Measurements from ENCODE around the gene XYLT1.

XYLT1 gene

DNA sequence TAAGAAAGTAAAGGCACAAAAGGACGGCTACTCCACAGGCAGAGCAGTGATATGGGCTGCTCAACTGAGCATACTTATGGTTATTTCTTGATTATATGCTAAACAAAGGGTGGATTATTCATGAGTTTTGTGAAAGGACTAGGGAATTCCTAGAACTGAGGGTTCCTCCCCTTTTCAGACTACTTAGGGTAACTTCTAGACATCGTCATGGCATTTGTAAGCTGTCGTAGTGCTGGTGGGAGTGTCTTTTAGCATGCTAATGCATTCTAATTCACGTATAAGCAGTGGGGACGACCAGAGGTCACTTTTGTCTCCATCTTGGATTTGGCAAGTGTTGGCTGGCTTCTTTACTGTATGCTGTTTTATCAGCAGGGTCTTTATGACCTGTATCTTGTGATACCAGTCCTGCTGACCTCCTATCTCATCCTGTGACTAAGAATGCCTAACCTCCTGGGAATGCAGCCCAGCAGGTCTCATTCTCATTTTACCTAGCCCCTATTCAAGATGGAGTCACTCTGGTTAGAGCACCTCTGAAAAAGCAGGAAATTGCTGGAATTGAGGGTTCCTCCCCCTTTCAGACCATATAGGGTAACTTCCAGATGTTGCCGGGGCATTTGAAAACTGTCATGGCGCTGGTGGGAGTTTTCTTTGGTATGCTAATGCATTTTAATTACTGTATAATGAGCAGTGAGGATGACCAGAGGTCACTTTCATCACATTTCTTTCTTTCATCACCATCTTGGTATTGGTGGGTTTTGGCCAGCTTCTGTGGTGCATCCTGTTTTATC lies 388.5 kb downstream of the XYLT1 start:
- H3K4me1 Mint-ChIP-seq = peaks cover 9% of the 10 kb centered on the region
- no peak for ATAC-seq
- H3K4me3 Mint-ChIP-seq = no peak overlapping the region
- no peak overlapping the region for H3K27ac Mint-ChIP-seq
- no peaks in the 10 kb centered on the region for H3K27me3 Mint-ChIP-seq
- H3K9me3 Mint-ChIP-seq = peaks cover 5% of the 10 kb centered on the region
- H3K36me3 Mint-ChIP-seq = peaks cover 34% of the 10 kb centered on the region

DNA sequence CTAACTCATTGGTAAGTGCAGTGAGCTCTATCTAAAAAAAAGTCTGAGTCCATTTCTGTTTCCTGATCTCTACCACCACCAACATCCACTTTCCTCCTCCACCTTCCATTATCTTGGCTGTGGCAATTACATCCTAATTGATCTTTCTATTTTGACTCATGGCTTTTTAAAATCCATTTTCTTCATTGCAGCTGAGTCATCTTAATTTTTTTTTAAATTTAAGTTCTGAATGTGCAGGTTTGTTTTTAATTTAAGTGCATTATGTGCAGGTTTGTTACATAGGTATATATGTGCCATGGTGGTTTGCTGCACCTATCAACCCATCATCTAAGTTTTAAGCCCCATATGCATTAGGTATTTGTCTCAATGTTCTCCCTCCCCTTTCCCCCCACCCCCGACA lies 390.7 kb downstream of the XYLT1 start:
- H3K4me3 Mint-ChIP-seq = no peak overlapping the region
- peaks cover 5% of the 10 kb centered on the region for H3K9me3 Mint-ChIP-seq
- no peak for ATAC-seq
- H3K36me3 Mint-ChIP-seq = peaks cover 20% of the 10 kb centered on the region
- H3K4me1 Mint-ChIP-seq = peaks cover 11% of the 10 kb centered on the region
- no peaks in the 10 kb centered on the region for H3K27me3 Mint-ChIP-seq
- no peak overlapping the region for H3K27ac Mint-ChIP-seq

DNA sequence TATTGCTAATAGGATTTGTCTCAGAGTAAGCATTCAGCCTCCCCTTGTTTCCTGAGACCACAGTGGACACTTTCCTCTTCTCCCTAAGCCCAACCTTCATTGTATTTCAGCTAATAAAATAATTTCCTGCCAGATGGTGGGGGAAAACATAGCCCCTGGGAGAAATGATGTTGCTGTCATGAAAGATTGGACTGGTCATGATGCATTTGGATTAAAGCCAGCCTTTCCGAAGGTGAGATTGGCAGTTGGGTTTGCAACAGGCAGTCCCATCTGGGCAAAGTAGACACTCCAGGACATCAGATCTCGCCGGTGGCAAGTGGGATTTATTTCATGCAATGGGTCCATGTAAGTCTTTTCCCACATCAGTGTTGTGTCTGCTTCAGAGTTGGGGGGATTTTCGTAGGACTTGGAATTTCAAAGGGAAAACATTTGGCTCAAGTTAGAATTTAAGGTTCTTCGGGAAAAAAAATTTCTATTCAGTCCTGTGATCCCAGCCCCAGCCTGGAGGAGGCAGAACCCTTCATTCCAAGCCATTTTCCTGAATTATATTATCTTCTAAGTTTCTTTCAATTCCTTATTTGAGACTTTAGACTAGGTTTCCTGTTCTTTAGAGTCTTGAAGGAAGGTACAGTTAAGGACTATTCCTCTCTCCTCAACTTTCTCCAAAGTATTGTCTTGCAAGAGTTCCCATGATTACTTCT lies 391.7 kb downstream of the XYLT1 start:
- Mint-ChIP-seq H3K27ac (no peak overlapping the region), H3K4me3 (no peak overlapping the region), H3K4me1 (peaks cover 11% of the 10 kb centered on the region), H3K9me3 (peaks cover 5% of the 10 kb centered on the region), H3K36me3 (peaks cover 20% of the 10 kb centered on the region), H3K27me3 (no peaks in the 10 kb centered on the region)
- ATAC-seq = no peak

DNA sequence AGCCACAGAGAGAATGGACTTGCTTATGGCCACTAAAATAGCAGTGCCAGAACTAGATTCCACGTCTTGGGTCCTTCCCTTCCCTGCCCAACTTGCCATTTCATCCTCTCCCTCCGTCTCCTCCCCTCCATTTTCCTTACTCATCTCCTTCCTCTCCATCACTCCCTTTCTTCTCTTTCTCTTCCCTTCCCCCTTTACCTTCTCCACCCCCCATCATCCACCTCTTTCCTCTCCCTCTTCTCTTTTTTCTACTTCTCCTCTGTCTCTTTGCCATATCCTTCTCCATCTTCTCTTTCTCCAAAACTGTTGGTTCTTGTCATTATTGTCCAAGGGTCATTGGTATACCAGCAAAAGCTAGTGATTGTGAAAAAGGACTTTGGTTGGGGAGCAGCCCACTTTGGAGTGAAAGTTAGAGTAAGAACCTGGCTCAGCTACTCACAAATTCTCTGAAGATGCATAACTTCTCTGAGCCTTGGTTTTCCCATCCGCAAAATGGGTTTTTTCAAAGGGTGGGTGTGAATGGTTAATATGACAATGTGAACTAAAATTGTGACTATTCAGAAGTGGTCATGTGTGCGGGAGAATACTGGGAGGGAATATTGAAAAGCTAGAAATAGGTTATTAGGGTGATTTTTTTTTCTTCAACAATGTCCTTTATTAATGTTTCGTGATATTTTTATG lies 393.8 kb downstream of the XYLT1 start:
- ATAC-seq = no peak
- Mint-ChIP-seq H3K9me3 (peaks cover 5% of the 10 kb centered on the region), H3K27me3 (no peaks in the 10 kb centered on the region), H3K36me3 (peaks cover 20% of the 10 kb centered on the region), H3K4me3 (no peak overlapping the region), H3K27ac (peak overlapping the region; percentile 12), H3K4me1 (peaks cover 13% of the 10 kb centered on the region)

DNA sequence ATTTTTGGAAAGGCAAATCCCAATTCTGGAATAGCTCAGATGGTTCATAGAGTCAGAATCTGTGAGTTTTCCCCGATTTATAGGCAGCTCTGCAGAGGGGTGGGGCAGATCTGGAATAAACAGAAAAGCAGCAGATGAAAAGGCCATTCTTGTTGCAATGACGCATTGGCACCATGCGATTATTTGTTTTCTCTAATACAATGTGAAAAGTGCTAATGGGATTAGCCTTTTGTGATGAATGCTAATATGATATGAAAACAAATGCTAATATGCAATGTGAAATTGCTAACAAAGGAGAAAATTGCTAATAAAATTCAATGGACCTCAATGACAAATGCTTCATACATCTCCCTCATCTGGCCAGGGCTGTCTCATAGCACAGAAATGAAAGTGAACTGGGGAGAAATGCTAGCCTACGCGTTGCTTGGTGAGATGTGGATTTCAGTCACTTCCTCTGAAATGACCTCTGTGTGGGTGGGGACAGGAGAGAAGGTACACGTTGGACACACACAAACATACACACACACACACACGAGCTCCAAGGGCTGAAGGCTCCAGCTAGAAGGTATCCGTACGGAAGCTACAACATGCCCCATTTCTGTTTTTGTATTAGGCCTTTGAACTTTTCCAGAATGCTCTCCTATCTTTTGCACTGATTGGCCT lies 394.5 kb downstream of the XYLT1 start:
- Mint-ChIP-seq H3K27ac (peak overlapping the region; percentile 12), H3K27me3 (no peaks in the 10 kb centered on the region), H3K36me3 (peaks cover 19% of the 10 kb centered on the region), H3K9me3 (peaks cover 5% of the 10 kb centered on the region), H3K4me3 (no peak overlapping the region), H3K4me1 (peaks cover 15% of the 10 kb centered on the region)
- peak; percentile 29 for ATAC-seq

DNA sequence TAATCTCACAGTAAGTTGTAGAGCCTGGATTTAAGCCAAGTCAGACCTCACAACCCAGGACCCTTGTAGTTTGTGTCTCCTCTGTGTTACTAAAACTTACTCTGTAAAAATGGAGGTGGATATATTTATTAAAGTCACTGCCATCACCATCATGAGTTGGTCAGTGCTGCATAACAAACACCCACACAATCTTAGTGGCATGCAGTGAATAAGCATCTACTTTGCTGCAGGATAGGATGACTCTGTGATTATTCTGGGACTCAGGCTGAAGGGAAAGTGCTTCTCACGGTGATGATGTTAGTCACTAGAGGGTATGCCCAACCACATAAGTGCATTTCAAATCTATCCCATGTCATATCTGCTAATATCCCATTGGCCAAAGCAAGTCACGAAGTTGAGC lies 398.7 kb downstream of the XYLT1 start:
- no peak for ATAC-seq
- H3K27ac Mint-ChIP-seq = peak overlapping the region; percentile 66
- no peaks in the 10 kb centered on the region for H3K36me3 Mint-ChIP-seq
- peaks cover 56% of the 10 kb centered on the region for H3K4me1 Mint-ChIP-seq
- H3K27me3 Mint-ChIP-seq = no peaks in the 10 kb centered on the region
- peak overlapping the region; percentile 32 for H3K4me3 Mint-ChIP-seq
- H3K9me3 Mint-ChIP-seq = no peaks in the 10 kb centered on the region

DNA sequence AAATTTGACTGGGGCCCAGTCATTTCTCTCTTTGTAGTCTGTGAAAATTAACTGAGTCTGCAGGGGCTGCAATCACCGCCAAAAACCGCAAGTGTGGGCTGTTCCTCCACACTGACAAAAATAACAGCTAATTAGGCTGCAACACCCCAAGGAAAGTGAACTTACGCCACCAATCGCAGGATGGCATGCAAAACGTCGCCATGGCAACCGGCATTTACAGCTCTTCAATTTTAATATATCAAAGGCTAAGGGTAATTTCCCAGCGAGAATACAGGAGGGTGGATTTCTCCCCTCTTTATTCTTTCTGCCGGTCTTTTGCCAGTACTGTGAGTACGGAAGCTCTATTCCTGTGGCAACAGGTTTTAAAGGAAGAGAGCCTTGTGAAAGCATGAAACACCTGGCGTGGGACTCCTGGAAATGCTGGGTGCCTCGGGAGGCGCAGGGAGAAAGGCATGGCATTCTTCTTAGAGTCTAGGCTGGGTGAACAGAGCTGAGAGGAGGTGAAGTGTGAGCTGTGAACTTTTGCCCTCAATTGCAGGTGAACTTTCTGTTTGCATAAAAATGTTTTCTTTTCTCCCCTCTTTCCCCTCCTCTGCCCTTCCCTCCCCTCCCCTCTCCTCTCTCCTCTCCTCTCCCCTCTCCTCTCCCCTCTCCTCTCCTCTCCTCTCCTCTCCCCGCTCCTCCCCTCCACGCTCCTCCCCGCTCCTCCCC lies 399.7 kb downstream of the XYLT1 start:
- H3K9me3 Mint-ChIP-seq = no peaks in the 10 kb centered on the region
- ATAC-seq = peak; percentile 88
- H3K4me3 Mint-ChIP-seq = peak overlapping the region; percentile 92
- H3K27me3 Mint-ChIP-seq = no peaks in the 10 kb centered on the region
- H3K27ac Mint-ChIP-seq = peak overlapping the region; percentile 93
- peaks cover 56% of the 10 kb centered on the region for H3K4me1 Mint-ChIP-seq
- no peaks in the 10 kb centered on the region for H3K36me3 Mint-ChIP-seq

DNA sequence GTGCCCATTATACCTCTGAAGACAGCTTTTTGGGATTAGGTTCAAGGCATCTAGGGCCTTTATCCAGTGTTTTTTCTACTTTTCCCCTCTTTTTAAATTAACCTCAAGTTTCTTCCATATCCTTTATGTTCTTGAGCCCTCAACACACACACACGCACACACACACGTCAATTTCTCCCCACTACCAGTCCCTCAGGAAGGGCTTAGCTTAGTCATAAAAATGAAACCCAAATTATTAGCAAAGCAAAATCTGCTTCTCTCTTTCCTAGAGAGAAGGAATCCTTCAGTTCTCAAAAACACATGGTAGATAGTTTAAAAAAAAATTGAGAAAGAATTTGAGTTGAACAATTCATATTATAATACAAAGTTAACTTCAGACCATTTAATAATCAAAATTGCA lies 401.1 kb downstream of the XYLT1 start:
- H3K27ac Mint-ChIP-seq = peak overlapping the region; percentile 93
- peaks cover 9% of the 10 kb centered on the region for H3K36me3 Mint-ChIP-seq
- H3K9me3 Mint-ChIP-seq = no peaks in the 10 kb centered on the region
- peaks cover 56% of the 10 kb centered on the region for H3K4me1 Mint-ChIP-seq
- ATAC-seq = no peak
- peak overlapping the region; percentile 12 for H3K4me3 Mint-ChIP-seq
- no peaks in the 10 kb centered on the region for H3K27me3 Mint-ChIP-seq

- H3K9me3 Mint-ChIP-seq = no peaks in the 10 kb centered on the region
- peak overlapping the region; percentile 93 for H3K27ac Mint-ChIP-seq
- peaks cover 57% of the 10 kb centered on the region for H3K4me1 Mint-ChIP-seq
These were observed 402.2 kb downstream of the XYLT1 start for GRCh38 chr16:17068524-17068923.

DNA sequence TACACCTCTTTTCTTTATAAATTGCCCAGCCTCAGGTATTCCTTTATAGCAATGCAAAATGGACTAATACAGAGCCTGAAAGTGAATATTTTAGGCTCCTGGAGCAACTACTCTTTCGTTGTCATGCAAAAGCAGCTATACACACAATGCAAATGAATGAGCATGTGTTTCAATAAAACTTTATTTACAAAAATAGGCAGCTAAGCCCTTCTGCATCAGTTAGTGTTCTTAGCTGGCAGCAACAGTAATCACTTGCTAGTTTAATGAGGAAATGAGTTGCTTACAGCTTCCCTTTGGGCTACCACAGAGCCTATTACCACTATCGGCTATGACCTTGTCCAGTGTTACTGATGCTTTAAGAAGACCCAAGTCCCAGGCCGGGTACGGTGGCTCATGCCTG lies 402.9 kb downstream of the XYLT1 start:
- ATAC-seq = no peak
- H3K27ac Mint-ChIP-seq = peak overlapping the region; percentile 93
- H3K36me3 Mint-ChIP-seq = peaks cover 19% of the 10 kb centered on the region
- no peaks in the 10 kb centered on the region for H3K9me3 Mint-ChIP-seq
- no peaks in the 10 kb centered on the region for H3K27me3 Mint-ChIP-seq
- peak overlapping the region; percentile 27 for H3K4me3 Mint-ChIP-seq
- peaks cover 64% of the 10 kb centered on the region for H3K4me1 Mint-ChIP-seq

More at GRCh38 chr16:17068524-17068923, 402.2 kb downstream of the XYLT1 start:
- Mint-ChIP-seq H3K36me3 (peaks cover 12% of the 10 kb centered on the region), H3K4me3 (peak overlapping the region; percentile 12), H3K27me3 (no peaks in the 10 kb centered on the region)
- peak; percentile 77 for ATAC-seq

DNA sequence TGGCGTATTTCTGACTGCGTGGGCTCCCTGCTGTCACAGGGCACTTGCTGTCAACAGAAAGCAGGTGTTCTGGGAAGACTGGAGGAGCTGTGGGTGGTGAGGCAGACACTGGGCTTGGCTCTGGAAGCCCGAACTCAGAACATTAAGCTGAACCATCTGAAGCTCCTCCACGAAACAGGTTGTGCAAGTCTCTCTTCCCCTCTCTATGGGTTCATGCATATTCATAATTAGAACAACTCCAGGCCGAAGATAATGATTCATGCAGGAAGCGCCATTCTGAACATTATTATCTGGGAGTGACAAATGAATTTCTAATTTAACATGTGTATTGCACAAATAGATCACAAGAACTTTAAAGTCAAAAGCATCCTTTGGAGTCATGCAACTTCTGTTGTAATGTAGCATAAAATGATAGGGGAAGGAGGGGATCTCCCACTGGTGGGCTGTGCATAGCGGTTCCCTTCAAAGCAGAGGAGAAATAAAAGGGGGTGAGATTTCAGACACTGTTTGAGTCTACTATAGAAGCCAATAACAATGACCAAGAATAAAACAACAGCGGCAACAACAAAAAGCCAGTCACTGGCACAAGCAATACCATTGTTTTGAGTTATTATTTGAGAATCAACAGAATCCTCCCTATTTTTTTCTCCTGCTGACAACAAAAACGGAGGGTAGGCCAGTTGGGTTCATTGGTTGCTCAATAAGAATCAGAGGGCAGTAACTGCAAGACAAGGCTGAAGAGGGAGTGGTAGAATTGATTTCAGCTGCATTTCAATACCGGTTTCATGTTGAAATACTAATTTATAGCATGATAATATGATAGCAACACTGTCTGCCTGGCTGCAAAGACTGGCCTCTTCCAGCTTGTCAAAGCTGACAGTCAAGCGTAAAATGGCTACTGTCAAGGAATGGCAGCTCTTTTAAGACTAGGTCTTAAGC lies 407.3 kb downstream of the XYLT1 start:
- no peak for ATAC-seq
- Mint-ChIP-seq H3K9me3 (no peaks in the 10 kb centered on the region), H3K4me1 (peaks cover 38% of the 10 kb centered on the region), H3K36me3 (peaks cover 34% of the 10 kb centered on the region), H3K27ac (no peak overlapping the region), H3K4me3 (no peak overlapping the region), H3K27me3 (no peaks in the 10 kb centered on the region)

- Mint-ChIP-seq H3K4me3 (no peak overlapping the region), H3K36me3 (peaks cover 39% of the 10 kb centered on the region), H3K4me1 (peaks cover 36% of the 10 kb centered on the region), H3K9me3 (no peaks in the 10 kb centered on the region), H3K27ac (no peak overlapping the region), H3K27me3 (no peaks in the 10 kb centered on the region)
- ATAC-seq = no peak
These were observed 408.1 kb downstream of the XYLT1 start for GRCh38 chr16:17062676-17063075.

- peaks cover 39% of the 10 kb centered on the region for H3K36me3 Mint-ChIP-seq
- no peak overlapping the region for H3K27ac Mint-ChIP-seq
- no peaks in the 10 kb centered on the region for H3K9me3 Mint-ChIP-seq
- H3K4me1 Mint-ChIP-seq = peaks cover 35% of the 10 kb centered on the region
- no peak for ATAC-seq
- no peak overlapping the region for H3K4me3 Mint-ChIP-seq
- H3K27me3 Mint-ChIP-seq = no peaks in the 10 kb centered on the region
These were observed 409.4 kb downstream of the XYLT1 start for GRCh38 chr16:17061326-17061725.

GRCh38 chr16:17058471-17058870 lies 412.3 kb downstream of the XYLT1 start:
- Mint-ChIP-seq H3K4me1 (peaks cover 49% of the 10 kb centered on the region), H3K4me3 (no peak overlapping the region), H3K9me3 (no peaks in the 10 kb centered on the region), H3K27me3 (no peaks in the 10 kb centered on the region), H3K27ac (no peak overlapping the region), H3K36me3 (peaks cover 33% of the 10 kb centered on the region)
- no peak for ATAC-seq

Data from stimulated activated memory B cell treated with anti-CD40 and anti-IgM and Interleukin-4, amounts not matched to agents 10 μg/mL and 1 μg/mL and 100 μg/mL, for 72 hours (primary cell).